ENCODE measurements around the gene AOAH.

The AOAH gene

DNA sequence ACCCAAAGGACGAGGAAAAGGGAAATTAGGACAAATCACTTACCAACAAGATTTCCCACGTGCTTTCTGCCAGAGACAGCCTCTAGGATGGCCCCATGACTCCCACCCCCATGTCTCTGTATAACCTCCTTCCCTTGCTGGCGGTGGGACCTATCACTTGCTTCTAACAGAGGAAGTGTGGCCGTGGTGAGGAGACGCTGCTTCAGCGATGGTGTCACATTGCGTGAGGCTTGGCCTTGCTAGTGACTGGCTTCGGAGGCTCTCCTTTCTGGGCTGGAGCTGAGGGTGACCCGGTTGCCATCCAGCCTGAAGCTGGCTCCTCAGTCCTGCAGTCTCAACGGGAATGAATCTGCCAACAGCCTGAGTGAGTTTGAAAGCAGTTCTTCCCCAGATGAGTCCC is 210.9 kb downstream of the AOAH start:
- TF ChIP-seq SPI1 (IDR thresholded peaks at IDR 0.05; ENCODE audit: borderline replicate concordance, low read depth) (no peak), GABPA (IDR thresholded peaks at IDR 0.05; ENCODE audit: low read depth) (no peak), POLR2AphosphoS5 (IDR thresholded peaks at IDR 0.05; ENCODE audit: low read depth) (no peak)
- TF ChIP-seq, protein P1, sequence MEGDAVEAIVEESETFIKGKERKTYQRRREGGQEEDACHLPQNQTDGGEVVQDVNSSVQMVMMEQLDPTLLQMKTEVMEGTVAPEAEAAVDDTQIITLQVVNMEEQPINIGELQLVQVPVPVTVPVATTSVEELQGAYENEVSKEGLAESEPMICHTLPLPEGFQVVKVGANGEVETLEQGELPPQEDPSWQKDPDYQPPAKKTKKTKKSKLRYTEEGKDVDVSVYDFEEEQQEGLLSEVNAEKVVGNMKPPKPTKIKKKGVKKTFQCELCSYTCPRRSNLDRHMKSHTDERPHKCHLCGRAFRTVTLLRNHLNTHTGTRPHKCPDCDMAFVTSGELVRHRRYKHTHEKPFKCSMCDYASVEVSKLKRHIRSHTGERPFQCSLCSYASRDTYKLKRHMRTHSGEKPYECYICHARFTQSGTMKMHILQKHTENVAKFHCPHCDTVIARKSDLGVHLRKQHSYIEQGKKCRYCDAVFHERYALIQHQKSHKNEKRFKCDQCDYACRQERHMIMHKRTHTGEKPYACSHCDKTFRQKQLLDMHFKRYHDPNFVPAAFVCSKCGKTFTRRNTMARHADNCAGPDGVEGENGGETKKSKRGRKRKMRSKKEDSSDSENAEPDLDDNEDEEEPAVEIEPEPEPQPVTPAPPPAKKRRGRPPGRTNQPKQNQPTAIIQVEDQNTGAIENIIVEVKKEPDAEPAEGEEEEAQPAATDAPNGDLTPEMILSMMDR (IDR thresholded peaks at IDR 0.05; ENCODE audit: insufficient read depth, low read length) = no peak
- TF ChIP-seq, protein P2, sequence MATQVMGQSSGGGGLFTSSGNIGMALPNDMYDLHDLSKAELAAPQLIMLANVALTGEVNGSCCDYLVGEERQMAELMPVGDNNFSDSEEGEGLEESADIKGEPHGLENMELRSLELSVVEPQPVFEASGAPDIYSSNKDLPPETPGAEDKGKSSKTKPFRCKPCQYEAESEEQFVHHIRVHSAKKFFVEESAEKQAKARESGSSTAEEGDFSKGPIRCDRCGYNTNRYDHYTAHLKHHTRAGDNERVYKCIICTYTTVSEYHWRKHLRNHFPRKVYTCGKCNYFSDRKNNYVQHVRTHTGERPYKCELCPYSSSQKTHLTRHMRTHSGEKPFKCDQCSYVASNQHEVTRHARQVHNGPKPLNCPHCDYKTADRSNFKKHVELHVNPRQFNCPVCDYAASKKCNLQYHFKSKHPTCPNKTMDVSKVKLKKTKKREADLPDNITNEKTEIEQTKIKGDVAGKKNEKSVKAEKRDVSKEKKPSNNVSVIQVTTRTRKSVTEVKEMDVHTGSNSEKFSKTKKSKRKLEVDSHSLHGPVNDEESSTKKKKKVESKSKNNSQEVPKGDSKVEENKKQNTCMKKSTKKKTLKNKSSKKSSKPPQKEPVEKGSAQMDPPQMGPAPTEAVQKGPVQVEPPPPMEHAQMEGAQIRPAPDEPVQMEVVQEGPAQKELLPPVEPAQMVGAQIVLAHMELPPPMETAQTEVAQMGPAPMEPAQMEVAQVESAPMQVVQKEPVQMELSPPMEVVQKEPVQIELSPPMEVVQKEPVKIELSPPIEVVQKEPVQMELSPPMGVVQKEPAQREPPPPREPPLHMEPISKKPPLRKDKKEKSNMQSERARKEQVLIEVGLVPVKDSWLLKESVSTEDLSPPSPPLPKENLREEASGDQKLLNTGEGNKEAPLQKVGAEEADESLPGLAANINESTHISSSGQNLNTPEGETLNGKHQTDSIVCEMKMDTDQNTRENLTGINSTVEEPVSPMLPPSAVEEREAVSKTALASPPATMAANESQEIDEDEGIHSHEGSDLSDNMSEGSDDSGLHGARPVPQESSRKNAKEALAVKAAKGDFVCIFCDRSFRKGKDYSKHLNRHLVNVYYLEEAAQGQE (IDR thresholded peaks at IDR 0.05; ENCODE audit: insufficient replicate concordance, low read depth) = no peak
- DNase-seq (ENCODE audit: low read depth in 1 of 2, low spot score in 1 of 2) = no peak
- Histone ChIP-seq H3K4me3 (replicated peaks; ENCODE audit: insufficient read depth, low read length) (no peak overlapping the region), H3K27me3 (ENCODE audit: insufficient read depth, poor library complexity, severe bottlenecking) (no peaks in the 10 kb centered on the region), H3K27ac (replicated peaks) (no peak overlapping the region)

DNA sequence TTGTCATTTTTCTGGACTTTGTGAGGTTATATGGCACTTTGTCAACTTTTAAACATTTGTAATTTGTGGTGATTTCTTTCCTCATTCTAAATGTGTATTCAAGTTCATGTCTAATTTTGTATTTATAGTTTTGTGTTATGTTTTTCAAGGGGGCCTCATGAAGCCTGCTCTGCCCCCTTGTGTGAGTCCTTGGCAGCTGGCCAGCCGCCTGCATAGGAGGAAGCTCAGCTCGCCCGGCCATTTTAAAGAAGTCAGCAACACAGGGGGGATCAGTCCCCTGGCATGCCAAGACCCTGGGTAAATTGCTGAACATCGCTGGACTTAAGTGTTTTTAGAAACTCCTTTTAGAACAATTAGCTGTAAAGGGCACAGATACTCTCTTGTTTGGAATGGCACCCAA is 211.7 kb downstream of the AOAH start:
- Histone ChIP-seq H3K27ac (replicated peaks) (no peak overlapping the region), H3K27me3 (ENCODE audit: insufficient read depth, poor library complexity, severe bottlenecking) (no peaks in the 10 kb centered on the region), H3K4me3 (replicated peaks; ENCODE audit: insufficient read depth, low read length) (no peak overlapping the region)
- TF ChIP-seq GABPA (IDR thresholded peaks at IDR 0.05; ENCODE audit: low read depth) (no peak), SPI1 (IDR thresholded peaks at IDR 0.05; ENCODE audit: borderline replicate concordance, low read depth) (no peak), POLR2AphosphoS5 (IDR thresholded peaks at IDR 0.05; ENCODE audit: low read depth) (no peak)
- TF ChIP-seq, protein P1 (IDR thresholded peaks at IDR 0.05; ENCODE audit: insufficient read depth, low read length) = no peak
- TF ChIP-seq, protein P2 (IDR thresholded peaks at IDR 0.05; ENCODE audit: insufficient replicate concordance, low read depth) = no peak
- DNase-seq (ENCODE audit: low read depth in 1 of 2, low spot score in 1 of 2) = no peak

DNA sequence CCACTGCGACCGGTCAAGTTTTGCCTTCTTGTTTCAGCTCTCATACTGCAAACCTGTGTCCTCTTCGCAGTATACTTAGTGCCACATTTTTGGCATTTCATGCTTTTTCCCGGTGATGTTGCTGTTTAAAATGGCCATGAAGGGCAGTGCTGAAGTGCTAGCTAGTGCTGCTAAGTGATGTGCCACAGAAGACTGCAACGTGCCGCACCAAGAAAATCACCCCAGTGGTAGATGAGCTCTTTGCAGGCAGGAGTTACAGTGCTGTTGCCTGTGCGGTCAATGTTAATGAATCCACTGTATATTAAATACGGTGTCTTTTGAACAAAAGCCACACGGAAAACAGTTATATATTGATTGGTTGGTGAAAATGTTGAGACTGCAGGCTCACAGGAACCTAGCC is 214.3 kb downstream of the AOAH start:
- TF ChIP-seq POLR2AphosphoS5 (IDR thresholded peaks at IDR 0.05; ENCODE audit: low read depth) (no peak), SPI1 (IDR thresholded peaks at IDR 0.05; ENCODE audit: borderline replicate concordance, low read depth) (no peak), GABPA (IDR thresholded peaks at IDR 0.05; ENCODE audit: low read depth) (no peak)
- TF ChIP-seq, protein P2 (IDR thresholded peaks at IDR 0.05; ENCODE audit: insufficient replicate concordance, low read depth) = no peak
- TF ChIP-seq, protein P1 (IDR thresholded peaks at IDR 0.05; ENCODE audit: insufficient read depth, low read length) = no peak
- H3K27ac ChIP-seq (replicated peaks) = no peak overlapping the region
- DNase-seq (ENCODE audit: low read depth in 1 of 2, low spot score in 1 of 2) = no peak
- H3K4me3 ChIP-seq (replicated peaks; ENCODE audit: insufficient read depth, low read length) = no peak overlapping the region
- no peaks in the 10 kb centered on the region for H3K27me3 ChIP-seq (ENCODE audit: insufficient read depth, poor library complexity, severe bottlenecking)
